GM21367 (cell line): ENCODE measurements around the gene MAFB.

Experiments used
- ATAC-seq: cut with Tn5 transposase; IDR thresholded peaks from one replicate; pipeline ENCODE4 v1.9.1; 2021; ENCODE audit not compliant: unreplicated experiment

The MAFB gene

DNA sequence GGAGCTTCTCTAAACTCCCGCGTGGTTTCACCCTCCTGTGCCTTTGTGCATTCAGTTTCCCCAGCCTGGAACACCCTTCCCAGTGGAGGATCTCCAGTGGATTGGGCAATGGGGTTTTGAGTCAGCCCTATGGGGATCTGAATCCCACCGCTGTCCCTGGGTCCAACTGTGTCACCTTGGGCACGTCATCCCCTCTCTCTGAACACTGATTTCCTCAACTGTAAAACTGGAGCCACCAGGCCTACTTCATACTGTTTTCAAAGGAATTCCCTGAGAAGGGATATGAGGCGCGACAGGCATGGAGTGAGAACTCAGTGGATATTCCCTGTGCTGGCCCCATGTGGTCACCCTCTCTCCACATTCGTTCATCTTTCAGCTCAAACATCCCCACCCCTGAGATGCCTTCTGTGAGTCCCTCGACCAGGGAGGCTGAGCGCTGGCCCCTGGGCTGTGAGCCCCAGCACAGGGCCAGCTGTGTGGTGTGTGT, 25.7 kb downstream of the MAFB start:
- no peak for ATAC-seq

DNA sequence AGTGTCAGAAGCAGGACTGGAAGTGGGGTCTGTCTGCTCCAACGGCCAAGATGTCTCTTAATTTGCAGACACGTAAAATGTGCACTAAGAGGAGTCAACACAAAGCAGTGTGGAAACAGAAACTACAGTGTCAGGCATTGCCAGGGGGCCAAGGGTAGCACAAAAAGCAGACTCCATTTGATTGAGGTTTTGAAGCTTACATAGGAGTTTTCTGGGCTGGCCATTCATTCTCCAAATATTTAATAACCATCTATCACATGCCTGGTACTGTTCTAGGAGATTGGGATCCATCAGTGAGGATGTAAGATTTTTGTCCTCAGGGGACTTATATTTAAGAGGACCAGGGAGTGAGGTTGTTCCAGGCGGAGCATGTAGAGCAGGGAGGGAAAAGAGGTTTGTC, 29.5 kb downstream of the MAFB start:
- no peak for ATAC-seq

DNA sequence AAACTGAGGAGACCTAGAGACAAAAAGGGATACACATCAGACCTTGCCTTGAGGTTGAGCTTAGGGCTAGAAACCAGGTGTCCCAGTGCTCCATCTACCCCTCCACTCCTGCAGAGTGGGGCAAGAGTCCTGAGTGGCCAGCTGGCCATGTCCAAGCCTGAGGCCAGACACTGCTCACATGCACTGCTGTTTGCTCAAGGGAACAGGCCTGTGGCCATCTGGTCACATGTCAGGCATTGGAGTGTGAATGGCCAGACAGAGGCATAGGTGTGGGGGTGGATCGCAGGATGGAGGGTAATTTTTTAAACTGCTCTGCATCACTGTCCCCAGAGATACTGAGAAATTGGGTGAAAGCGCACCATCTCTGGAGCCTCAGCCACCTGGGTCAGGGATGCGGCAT, 30.5 kb downstream of the MAFB start:
- no peak for ATAC-seq

DNA sequence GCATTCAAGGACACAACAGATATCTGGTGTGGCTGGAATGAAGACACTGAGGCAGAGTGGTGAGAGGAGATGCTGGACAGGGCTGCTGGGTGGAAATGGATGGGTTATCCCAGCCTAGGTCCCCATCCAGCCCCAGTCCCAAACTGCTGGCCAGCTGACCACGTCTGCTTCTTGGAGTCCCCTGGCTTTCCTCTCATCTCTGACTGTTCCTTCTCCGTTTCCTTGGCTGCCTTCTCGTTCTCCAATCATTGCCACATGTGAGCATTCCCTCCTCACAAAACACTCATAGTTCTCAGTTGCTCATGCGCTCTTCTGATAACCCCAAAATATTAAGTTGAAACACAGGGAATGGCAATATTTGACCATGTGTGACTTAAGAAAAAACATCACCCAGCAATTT, 31.5 kb downstream of the MAFB start:
- ATAC-seq = no peak

DNA sequence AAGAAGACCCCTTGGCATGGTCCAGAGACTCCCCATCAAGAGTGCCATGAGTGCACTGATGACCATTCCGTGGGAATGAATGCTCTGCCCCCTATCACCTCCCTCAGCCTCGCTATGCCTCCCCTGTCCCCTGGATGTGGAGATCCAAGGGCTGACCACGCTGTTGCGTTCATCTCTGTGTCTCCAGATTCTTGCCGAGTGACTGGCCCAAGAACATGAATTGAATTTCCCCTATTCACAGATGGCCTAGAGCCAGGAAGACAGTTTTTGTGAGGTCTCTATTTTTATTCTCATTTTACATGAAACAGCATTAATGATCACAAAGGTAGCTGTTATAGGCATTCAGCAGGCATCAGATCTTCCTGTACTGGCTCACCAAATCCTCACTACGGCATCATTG, 33.6 kb downstream of the MAFB start:
- ATAC-seq = no peak

DNA sequence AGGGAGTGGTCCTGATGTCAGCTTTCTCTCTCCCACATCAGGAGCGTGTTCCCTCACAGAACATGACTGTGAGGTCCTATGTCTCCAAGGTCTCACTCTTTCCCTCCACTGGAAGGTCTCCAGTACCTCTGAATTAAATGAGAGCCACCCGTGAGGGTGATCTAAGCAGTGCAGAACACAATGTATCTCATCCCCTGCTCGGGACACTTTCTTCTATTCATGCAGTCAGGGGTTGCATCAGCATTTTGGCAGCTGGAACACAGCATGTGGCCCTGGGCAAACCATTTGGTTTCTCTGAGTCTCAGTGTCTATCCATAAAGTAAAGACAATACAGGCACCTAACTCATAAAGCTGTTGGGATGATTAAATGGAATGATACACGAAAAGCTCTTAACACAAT, 34.2 kb downstream of the MAFB start:
- no peak for ATAC-seq

DNA sequence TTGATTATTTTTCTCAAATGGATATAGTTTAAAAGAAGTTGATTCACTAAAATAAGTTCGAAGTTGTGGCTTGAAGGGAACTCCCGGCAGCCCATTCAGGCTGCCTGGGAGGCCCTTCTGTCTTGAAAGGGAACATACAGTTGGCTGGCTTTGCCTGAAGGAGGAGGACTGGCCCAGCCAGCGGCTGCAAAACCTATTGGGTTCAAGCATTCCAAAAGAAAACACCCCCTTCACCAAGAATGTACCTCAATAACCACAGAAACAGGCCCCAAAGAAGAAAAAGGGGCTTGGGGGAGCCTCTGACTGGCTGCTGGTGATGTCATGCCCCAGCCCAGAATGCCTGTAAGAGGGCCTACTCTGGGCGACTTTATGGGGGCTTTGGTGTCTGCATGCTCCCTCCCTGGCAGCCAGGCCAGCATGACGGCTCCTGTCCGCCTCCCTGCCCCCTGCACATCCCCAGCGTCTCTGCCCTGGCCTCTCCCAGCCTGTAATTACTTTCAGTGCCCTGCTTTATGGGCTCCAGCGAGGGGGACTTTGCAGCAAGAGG, 36.5 kb downstream of the MAFB start:
- ATAC-seq = no peak

DNA sequence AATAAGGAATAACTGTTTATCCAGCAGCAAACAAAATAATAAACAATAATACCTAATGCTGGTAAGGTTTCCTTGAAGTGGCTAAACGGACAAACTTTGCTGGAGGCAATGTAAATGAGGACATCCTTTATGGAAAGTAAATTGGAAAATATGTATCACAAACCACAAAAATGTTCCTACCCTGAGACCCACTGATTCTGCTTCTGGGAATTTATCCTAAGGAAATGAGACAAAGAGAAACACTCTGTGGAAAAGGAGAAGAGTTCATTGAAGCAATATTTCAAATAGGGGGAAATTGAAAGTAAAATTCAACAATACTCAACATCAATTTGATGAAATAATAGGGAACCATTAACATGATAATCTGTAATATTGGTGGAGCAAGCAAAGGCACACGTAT, 37.9 kb downstream of the MAFB start:
- ATAC-seq = no peak

DNA sequence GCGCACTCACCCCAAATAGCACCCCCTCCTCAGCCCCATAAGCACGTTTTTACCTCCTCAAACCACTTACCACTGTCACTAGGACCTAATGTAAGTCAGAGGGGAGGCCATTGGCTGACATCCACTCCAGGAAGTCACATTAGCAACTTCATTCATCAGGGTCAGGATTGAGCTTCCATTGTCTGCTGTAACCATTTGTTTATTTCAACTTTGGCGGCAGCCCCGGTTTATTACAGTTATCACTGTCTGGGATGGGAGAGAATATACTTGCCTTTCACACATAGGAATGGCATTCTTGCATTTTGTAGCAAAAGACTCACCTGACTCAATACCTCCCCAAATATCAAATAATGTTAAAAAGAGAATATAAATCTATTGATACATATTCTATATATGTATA, 38.3 kb downstream of the MAFB start:
- ATAC-seq = no peak

DNA sequence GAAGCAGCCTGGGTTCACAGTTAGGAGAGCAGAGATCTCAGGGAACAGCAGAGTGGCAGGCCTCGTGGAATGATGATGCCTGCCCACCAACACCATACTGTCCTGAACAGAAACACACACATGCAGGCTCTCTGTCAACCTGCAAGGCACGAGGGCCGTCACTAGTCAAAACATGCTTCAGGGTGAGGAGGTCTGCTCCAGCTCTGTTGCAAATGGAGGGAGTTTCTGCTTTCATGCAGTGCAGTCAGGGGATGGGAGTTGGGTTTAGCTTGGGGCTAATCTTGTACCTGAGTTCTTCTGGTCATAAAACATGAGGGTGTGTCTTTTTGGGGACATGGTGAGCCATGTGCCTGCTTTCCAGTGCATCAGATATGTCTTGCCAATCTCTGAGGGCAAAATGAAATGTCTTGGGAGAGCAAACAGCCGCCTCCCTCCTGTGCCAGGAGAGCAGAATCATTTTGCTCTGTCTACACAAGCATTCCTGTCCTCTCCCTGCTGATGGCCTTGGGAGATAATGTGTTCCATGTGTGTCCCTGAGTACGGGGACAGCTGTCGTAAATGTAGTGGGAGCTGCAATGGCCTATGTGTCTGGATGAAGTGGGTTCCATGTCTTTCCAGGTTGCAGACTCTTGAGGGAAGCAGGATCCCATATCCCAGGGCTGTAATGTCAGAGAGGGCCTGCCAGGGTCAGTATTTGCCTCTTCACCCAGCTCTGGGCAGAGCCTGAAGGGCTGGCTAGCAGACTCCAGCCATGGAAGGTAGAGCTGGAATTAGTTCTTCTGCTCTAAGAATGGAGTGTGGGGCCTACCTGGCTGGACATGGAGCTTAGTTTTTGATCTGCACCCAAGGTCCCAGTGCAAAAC, 40.6 kb downstream of the MAFB start:
- no peak for ATAC-seq

DNA sequence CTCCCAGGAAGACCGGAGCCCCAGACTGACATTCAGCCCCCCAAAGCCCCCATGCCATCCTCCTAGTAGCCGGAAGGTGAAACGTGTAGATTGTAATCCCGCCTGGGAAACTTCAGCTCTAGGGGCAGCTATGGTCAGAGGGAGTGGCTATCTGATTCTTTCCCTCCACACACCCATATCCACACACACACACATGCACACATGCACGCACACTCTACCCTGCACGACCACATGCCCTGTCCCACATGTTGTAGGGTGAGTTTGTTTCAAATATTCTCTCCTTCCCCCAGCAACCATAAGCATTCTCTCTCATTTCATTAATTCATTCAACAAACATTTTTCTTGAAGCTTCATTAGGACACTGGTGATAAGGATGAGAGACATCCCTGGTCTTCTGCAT, 42.2 kb downstream of the MAFB start:
- no peak for ATAC-seq

DNA sequence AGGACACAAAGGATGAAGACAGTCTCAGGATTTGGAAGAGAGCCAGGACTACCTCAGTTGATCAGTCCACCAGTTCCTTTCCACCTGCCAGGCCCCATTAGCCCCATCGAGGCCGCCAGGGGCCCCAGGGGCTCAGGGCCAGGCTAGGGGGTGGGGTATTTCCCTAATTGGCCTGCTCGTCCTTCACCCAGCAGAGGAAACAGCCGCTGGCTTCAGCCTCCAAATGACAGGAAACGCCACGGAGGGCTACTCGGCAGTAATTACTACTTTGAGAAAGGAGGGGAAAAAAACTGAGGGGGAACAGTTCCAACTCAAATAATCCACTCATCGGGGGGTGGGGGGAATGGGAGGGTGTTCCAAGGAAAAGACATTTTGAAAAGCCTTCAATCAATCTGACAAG, 42.7 kb downstream of the MAFB start:
- ATAC-seq = no peak

DNA sequence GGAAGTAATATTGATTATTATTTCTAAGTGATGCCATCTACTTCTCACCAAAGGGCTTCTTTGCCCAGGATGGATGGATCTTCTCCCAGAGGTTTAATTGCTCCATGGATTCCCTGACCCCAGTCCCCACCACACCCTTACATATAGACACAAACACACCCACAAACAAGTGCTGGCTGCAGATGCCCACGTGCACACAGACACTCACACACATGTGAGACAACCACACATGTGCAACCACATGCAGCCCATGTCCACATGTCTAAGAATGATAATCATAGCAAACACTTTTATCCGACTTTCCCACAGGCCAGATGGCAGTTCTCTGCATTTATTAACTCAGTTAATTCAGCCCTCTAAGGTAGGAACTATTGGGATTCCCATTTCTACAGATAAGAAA, 44.2 kb downstream of the MAFB start:
- ATAC-seq = no peak

DNA sequence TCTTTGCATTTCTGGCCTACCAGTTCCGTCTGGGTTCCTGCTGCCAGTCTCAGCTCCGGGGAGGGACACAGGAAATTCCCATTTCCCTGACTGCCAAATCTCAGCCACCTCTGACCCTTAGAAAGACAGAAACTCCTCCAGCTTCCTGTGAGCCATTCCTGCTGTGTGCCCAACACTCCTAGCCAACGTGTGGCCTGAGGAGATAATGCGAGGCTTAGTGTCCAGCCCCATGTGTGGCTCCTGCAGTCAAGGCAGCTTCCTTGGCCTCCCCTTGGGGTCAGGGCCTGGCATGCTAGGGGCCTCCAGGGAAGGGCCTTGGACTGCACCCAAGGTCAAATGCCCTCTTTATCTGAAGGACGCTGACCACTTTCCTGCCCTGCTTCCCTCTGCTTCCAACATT, 45.1 kb downstream of the MAFB start:
- ATAC-seq = no peak

DNA sequence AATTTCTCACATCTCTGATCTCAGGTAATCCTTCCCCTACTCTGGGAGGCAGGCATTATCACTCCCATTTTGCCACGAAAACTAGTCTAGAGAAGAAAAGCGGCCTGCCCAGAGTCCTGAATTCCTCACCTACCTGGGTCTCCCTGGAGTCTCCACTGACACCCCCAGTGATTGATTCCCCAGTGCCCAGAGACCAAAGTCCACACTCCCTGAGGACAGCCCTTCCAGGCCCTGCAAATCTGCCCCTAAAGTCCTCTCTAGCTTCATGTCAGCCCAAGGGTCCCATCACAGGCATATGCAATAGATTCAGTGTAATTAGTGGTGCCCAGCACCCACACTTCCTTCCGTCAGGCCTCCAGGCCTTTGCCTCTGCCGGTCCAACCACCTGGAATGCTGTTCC, 47.2 kb downstream of the MAFB start:
- ATAC-seq = no peak

DNA sequence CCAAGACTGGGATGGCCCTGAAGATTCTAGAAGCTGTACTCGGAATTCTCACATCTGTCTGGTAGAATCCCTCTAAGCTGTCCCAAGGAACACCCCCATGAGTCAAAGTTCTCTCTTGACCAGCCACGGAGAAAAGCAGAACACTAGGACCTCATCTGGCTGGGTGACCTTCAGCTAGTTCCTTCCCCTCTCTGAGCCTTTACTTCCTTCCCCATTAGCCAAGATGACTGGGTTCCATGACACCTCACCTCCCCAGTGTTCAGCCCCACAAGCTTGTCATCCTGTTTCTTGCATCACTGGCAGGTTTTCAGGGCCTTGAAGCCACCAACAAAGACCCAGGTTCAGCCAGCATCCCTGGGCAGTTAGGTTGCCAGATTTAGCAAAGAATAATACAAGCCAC, 47.8 kb downstream of the MAFB start:
- no peak for ATAC-seq

DNA sequence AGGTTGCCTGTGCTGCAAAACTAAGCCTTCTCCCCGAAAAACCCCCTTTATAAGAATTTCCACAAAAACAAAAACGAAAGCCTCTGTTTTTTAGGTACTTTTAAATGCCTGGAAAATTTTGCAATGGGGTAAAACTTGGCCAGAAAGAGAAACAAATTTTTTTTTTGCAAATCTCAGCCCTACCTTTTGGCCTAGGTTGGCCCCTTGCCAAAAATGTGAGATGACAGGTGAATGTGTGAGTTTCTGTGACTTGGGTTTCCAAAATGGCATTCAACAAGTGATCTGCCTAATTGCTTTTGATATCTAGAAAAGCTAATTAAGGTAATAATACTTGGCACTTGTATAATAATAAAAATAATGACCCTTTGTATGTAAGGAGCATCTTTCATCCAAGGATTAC, 48.4 kb downstream of the MAFB start:
- ATAC-seq = no peak

DNA sequence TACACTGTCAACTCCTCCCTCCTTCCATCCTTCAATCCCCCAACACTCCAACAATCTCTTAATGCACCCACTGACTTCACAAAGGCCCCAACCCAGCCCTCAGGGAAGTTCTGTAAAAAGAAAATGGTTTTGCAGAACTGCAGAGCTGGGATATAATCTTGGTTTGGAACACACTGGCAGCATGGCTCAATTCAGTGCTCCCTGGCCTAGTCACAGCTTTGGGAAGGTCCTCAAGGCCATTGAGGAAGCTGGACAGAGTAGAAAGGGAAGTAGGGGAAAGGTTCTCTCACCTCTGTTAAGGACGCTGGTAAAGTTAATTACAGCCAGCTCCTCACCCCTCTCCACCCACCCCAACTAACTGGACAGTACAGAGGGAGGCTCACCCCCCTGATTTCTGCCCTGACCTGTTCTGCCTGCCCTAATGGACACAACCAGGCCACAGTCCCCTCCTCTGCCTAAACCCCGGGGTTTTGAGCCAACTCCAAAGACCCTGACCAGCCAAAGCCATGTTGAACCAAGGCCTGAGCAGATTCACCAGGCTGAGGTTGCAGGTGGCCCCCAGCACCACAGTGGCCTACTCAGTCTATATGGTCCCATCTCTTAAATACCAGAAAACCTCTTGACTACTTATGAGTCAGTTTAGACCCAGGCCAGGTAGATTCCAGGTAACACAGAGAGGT, 49.2 kb downstream of the MAFB start:
- ATAC-seq = no peak

DNA sequence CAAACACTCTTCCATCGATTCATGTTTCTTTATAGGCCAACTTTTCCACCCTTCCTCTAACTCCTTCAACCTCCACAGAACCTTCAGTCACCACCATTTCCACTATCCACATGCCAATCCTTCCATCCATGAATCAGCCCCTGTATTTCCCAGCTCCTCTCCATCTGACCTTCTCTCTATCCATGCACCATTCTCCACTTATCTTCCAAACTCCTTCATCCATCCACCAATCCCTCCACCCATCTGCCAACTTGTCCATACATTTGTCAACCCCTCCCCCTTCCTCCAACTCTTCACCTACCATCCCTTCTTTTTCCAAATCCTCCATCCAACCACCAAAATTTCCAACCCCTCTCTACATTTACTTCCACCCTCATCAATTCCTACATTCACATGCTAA, 49.9 kb downstream of the MAFB start:
- no peak for ATAC-seq

DNA sequence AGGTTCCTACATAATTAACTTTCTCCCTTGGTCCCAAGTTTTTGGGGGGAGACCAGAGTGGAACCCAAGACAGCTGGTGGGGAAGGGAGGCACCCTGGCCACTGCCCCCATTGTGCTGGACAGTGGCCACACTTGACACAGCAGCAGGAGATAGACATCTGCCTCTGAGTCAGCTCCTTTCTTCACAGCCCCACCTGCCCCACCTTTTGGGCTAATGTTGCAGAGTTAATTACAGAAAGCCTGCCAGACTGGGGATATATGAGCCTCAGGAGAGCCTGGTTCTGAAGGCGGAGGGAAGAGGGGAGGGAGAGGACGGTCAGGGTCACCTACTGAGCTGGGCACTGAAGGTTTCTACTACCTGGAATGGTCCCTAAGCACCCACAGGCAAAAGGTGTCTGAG, 50.6 kb downstream of the MAFB start:
- no peak for ATAC-seq

DNA sequence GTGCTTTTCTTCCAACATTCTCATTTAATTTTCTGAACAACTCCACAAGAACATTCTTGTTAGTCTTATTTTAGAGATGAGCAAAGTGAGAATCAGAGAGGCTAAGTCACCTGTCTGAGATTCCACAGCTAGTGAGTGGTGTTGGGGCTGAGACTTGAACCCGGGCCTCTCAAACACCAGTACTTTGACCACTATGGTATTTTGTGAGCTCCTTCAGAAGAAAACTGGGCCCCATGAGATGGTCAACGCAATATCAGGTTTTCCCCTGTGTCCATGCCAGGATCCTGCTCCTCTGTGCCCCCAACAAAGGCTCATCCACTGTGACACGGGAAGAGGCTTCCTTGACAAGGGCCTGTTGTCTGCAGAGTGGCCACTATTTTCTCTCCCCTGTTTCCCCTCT, 51.9 kb downstream of the MAFB start:
- no peak for ATAC-seq

DNA sequence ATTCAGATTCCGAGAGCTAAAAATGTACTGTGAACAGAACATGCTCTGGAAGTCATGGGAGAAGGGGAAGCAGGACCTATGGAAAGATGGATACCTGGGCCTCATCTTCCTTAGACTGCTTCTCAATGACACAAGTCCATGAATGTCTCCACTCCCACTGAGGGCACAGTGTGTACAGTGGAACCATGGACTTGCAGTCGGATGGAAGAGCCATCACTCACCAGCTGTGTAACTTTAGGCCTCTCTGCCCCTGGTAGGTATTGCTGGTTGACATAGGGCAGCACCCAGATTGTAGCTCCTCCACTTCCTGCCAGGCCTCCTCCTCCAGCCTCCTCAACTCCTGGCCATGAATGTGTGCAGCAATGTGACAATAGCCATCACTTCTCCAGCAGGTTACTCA, 52.5 kb downstream of the MAFB start:
- no peak for ATAC-seq
